ENCODE results near the gene ASB18.

Gene ASB18

DNA sequence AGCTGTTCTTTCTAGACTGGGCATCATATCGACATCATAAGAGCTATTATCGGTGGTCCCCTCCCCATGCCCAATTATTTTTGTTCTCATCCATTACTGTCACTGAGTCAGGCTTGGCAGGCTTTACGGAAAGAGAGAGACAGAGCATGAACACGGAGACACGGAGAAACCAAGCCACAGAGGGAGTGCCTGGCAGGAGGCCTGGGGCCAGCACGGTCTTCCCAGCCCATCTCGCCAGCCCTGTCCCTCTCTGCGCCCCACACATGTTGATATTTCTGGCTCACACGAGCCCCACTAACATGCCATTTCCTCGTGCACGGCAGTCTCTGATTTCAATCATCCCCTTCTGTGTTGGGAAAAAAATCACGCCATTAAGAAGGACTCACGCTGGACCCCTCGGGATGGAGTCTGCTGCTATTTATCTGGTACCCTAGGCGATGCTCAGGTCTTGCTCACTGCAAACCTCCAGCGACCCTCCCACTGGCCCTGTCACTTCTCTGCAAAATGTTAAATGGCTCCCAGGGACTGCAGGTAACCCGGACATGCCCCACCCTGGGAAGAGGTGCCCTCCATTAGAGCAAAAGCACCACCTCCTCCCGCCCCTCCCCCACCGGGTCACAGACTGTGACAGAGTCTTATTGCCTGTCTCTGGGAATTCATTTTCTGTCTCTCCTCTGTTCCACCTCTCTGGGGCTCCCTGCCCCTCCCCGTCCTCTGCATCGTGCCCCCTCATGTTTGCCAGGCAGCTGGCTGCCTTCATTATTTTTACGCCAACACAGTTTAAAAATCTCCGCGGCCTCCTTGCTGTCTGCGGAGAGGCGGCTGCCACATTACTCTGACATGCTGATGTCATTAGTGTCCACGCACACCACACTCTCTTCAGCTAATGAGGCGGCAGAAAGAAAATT, 55.9 kb downstream of the ASB18 start:
- DNase-seq (ENCODE audit: low spot score), result no peak

DNA sequence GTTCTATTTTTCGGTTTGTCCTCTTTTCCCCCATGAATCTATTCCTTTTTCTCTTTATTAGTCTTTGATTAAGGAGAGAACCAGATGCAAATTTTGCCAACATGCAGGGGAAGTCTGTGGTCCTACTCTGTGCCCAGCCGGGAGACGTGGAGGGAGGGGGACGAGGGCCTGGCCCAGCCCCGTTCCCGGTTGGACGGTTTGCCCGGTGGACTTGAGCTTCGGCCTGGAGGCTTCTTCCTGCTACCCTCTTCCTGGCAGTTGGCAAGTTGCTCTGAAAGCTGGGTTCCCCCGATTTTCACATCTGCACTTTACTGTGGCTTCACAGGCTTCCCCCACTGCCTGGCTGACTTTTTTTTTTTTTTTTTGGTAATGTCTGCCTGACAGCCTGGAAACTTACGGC, 56.7 kb downstream of the ASB18 start:
- DNase-seq (ENCODE audit: low spot score), result no peak

DNA sequence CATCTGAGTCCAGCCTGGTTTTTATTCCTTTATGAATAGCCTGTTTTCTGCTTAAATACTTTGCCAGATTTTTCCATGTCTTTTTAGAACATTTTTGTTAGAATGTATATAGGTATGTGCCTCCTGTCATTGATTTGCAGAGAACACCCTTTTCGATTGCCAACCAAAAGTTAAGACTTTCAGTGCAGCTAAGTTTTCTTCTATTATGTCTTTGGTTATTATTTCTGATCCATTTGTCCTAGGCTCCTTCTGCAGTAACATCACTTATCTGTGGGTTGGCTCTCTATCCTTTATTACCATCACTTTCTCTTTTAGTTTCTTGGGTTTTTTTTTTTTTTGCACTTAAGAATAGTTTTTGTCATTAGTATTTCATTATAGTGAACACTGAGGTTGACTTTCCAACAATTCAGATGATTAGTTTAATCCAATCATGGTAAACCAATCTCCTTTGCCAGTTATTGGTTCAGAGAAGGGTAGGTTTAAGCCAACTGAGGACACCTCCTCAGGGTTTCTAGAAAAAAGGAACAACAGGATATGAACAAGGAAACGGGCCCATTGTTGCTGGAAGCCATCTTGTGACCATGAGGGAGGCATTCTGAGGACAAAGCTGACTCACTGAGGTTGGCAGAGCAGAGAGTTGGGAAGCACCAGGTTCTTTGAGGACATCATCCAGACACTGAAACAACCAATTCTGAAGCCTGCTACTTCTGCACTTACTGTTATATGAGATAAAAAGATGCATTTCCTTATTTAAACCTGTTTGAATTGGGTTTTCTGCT, 58.1 kb downstream of the ASB18 start:
- DNase-seq (ENCODE audit: low spot score), result no peak

DNA sequence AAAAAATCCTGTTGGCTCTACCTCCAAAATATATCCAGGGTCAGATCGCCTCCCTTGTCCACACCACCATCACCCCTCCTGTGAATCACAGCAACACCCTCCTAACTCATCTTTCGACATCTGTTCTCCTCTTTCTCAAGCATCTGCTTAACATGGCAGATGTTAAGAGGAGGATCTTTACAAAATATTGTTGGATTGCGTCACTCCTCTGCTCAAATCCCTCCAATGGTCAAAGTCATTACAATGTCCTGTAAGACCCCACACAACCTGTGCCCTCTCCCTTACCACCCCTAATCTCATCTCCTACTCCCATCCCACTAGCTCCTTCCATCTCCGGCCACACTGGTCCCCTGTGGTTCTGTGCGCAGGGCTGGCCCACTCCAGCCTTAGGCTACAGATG, 59.3 kb downstream of the ASB18 start:
- no peak for DNase-seq (ENCODE audit: low spot score)

DNA sequence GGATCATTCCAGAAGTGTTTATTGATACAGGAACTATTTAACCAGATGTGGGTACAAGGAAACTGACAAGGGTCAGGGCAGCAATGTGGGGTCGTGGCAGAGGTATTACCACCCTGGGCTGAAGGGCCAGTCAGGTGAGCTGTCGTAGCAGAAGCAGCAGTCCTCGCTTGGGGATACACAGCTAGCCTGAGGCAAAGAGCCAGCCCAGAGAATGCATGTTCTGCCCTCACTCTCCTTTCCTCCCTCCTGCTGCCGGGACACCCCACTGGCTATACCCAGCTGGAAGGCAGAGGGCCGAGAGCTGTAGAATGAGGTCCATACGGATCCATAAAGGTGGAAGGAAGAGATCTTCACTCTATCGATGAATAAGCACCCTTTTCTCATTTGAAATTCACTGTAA, 63.8 kb downstream of the ASB18 start:
- DNase-seq (ENCODE audit: low spot score), result no peak

DNA sequence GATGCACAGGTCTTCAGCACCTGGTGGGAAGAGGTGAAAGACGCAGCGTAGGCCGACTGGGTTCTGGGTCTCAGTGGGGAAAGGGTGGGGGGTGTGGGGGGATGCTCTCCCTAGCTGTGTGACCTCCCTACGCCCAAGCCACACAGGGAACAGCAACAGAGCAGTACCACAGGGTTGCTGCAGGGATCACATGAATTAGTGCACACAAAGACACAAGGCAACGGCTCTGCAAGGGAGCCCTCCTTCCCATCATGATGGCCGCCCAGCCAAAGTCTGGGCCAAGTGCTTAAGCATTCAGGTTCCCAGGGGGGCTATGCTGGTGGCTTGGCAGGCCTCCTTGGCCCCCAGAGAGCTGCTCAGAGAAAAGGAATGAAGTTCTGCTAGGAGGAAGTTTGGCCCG, 67.8 kb downstream of the ASB18 start:
- DNase-seq (ENCODE audit: low spot score), result no peak

DNA sequence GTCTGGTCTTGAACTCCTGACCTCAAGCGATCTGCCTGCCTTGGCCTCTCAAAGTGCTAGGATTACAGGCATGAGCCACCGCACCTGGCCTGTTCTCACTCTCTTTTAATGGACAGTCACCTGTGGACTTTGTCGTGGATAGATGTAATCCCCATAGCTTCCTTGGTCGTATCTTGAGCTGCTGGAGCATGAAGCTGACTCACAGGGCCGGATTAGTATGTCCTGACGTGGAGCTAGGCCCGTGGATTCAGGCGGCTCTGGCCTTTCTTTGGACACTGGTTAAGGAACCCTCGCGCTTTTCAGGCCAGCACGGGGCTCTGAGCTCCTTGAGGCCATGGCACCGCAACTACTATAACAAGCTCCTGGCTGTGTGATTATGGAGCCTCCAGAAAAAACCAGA, 68.5 kb downstream of the ASB18 start:
- DNase-seq (ENCODE audit: low spot score), result no peak

DNA sequence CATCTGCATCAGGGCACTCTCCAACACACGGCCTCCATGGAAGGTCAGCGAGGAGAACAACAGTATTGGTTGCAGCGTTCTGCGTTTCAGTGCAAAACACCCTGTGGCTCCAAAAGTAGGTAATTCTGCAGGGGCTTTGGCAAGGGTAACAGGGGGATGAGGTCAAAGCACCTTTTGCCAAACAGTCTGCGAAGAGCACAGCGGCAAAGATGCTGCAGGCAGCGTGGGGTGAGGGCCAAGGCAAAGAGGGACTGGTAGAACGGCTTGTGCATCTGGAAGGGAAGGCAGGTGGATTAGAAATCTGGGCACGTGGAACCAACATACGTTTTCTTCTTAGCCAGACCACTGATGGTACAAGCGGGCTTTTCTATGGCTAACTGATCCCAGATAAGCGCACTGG, 69.4 kb downstream of the ASB18 start:
- no peak for DNase-seq (ENCODE audit: low spot score)

DNA sequence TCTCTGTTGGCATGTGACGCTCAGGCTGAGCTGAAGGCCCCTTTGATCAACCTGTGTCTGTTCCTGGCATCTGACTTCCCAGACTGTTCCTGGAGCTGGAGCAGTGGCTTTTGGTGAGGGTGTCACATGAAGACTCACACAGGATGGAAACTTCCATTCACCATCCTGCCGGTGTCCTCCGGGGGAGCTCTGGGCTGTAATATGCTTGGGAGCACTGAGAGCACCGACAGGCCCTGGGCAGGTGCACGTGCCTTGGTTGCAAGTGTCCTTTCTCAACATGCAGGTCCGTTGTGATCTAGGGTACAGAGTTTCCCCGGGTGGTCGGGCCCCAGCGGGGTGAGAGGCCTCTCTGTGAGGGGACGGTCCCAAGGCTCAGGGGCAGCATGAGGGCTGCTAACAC, 71.2 kb downstream of the ASB18 start:
- DNase-seq (ENCODE audit: low spot score), result no peak

DNA sequence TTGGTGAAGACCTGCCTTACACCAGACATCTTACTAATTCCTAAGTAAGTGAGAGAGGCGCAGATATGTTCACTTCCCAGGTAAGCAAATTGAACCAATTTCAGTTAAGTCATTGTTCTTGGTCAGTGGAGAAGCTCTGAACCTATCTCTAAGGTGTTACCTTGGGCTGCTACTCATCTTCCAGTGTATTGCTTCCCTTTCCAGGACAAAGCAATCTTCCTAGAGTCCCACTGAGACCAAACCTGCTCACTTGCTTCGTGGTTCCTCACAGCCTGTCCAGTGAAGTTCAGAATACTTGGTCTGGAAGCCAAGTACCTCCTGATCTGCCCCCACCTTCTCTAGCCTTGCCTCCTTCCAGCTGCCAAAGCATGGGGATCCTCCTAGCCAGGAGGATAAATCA, 73.5 kb downstream of the ASB18 start:
- DNase-seq (ENCODE audit: low spot score), result no peak

DNA sequence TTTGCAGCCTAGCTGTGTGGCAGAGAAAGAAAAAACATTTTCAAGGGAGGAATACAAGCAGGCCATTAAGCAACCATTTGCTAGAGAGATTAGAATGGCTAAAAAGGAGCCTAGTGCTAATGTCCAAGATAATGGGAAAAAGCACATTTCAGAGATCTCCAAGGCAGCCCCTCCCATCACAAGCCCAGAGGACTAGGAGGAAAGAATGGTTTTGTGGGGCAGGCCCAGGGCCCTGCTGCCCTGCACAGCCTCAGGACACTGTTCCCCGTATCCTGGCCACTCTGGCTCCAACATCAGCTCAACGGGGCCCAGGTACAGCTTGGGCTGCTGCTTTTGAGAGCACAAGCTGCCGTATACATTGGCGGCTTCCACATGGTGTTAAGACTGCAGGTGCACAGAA, 79.5 kb downstream of the ASB18 start:
- no peak for DNase-seq (ENCODE audit: low spot score)

DNA sequence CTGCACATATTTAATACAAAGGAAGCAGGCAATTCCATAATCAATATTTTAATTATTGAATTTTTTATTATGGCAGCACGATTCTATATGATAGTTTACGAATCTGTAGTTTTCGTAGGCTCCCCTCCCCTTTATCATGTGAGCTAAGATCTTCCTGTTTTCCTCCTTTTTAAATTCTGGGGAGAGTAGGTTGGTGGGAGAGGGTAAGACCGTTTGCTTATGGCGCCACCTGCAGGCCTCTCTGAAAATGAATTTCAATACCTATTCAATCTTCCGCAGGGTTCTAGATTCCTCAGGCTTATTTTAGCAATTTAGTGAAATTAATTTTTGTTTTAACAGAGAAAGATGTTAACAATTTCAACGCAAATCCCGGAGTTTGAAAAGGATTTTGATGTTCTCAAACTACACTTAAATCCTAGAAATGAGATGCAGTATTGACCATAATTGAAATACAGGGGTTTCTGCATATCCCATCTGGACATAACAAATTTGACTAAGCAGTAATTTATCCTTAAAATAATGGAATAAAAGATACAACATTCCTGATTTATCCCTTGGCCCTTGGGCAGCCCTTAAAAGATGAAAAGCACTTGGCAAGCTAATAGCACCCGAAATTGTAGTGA, 83.3 kb downstream of the ASB18 start:
- DNase-seq (ENCODE audit: low spot score), result peak; percentile 49

DNA sequence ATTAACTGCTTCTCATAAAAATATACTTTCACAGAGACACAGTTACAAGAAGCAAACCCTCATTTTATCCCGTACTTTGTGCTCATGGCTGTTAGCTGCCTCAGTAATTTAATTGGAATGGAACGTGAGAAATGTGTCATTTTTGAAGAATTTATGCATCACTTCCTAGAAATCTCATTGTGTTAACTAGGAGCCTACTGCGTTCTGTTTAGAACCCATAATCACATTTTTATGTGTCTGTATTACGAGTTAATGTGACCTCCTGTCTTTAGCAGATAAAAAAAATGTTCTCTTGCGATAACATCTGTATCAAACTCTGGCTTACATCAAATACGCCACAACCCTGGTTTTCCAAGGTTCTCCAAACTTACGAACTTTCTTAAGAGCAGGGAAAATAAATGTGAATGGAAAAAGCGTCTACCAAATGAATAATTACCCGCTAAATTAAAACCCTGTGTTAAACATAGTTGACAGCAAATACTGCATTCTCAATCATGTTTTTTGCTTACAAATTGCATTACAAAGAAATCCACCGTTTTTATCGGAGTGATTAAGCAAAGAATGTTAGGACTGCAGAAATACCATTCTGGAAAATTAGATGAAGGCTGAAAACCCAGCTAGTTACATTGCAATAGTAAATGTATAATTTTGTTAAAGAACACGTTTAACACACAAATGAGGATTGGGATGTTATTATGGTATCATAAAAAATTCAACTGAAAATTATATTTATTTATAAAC, 84.0 kb downstream of the ASB18 start:
- no peak for DNase-seq (ENCODE audit: low spot score)

DNA sequence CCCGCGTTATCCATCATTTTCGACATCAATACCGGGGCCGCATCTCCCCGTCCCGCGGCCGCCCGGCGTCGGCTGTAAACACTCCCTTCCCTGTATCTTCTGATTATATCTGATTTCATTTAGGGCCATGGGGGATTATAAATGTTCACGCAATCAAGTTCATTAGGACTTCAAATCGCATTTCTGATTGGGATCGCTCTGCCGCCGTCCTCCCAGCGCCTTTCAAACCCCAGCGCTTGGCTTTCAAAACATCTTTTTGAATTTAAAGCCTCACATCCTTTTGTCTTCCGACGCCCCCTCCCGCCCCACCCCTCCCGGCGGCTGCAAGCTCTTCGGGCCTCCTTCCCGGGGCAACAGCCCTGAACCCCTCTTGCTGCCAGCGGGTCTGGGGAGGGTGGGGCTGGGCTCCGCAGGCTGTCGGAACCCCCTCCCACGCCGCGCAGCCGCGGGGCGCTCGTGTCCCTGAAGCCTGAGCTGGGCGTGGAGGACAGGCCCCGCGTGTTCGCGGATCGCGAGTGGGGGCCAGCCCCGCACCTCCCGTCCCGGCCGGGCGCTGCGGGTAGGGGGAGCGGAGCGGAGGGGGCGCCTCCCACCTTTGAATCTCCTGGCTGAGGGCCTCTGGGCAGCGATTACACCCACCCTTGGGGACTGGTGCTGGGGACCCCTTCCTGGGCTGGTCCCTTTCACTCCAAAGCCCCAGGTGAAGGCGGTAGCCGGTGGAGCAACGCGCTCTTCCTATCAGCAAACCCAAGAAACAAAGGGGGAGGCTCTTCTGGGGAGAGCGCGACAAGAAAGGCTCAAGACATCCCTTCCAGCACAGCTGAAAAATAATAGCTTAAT, 84.8 kb downstream of the ASB18 start:
- DNase-seq (ENCODE audit: low spot score), result no peak

DNA sequence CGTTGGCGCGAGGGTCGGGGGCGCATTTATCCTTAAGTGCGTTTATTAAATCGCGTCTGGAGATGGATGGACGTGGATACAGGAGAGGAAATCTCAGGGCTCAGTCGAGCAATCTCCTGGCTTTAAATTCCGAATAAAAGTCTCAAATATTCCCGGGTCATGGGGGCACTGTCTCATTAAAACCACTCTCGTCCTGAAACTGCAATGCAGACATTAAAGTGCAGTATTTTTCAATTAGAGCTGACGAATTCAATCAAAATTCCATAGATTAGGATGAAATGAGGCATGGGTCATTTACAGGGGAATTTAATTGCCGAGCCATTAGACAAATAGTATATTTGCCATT, 85.3 kb downstream of the ASB18 start:
- DNase-seq (ENCODE audit: low spot score), result no peak

DNA sequence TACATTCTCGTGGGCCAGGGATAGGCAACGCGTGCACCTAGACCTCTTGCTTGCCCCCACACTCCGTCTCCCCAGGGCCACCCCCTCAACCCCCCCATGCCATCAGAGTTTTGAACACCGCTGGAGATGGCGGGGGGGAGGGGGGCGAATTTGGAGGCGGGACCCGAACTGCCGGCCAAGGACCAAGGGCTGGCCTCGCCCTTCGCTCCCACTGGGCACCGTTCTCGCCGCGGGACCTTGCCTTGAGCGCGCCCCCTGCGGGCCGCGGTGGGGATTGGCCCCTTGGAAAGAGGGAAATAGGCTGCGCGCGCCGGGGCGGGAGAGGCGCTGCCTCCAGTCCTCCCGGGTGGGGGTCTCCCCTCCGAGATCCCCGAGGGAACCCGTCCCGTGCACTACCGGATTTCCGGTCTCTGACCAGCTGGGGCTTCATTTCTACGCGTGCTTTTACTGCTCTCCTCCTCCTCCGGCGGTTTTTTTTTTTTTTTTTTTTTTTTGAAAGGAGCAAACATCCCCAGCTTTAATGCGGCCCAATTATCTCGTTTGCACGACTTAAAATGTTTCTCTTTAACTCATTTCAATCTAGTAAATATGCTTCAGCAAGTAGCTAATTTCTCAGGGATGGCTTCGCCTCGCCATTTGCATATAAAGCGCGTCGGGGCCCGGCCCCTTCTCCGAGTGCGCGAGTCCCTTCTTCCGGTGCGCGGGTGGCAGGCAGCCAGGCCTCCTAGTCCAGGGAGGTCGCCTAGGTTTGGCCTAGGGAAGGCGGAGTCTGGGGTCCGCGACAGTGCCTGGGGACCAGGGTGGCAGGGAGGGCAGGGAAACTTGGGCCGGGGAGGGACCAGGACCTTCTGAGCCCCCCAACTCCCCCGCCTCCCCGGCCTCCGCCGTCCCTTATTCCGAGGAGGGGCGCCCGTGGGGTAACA, 86.0 kb downstream of the ASB18 start:
- DNase-seq (ENCODE audit: low spot score), result no peak

DNA sequence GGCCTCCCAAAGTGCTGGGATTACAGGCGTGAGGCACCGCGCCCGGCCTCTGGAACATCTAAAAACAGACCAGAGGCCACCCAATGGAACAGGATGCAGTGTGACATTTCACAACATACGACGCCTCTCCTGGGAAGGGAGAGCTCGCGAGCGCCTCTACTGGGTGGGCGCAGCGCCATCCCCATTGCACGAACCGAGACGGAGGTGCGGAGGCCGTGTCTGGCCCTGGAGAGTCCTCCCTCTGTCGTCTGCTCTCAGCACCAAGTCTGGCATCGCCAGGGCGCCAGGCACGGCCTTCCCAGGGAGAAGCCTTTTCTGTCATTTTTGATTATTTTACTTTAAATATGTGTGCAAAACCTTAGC, 86.6 kb downstream of the ASB18 start:
- DNase-seq (ENCODE audit: low spot score), result no peak

DNA sequence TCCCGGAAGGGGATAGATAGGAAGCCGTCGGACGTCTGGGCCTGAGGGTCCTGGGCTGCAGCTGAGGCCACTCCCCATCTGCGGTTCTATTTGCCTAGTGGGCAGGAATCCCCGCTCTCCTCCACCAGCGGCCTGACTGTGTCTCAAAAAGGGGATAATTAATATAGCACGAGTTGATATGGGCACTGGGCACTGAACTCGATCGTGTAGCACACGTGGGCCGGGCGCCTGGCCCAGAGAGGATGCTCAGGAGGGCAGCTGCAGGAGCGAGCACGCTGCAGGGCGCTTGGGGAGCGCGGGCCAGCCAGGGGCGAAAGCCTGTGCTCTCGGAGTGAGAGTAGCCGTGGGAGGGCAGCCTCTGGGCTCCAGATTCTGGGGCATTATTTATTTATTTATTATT, 87.3 kb downstream of the ASB18 start:
- DNase-seq (ENCODE audit: low spot score), result no peak

DNA sequence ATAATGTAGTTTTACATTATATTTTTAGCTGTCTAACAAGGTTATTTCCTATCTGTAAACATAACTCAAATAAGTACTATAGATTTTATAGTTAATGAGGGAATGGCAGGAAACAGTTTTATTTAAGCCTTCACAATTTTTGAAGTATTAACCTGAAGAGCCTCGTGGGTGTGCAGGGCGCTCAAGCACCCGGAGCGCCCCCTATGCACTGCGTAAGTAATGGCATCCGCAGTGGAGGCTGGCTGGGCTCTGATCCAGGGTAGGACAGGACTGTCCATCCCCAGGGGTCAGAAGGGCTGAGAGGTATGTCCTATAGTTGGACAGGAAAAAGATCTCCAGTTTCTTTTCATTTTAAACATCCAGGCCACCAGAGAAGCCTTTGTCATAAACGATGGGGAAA, 87.8 kb downstream of the ASB18 start:
- DNase-seq (ENCODE audit: low spot score), result peak; percentile 30

DNA sequence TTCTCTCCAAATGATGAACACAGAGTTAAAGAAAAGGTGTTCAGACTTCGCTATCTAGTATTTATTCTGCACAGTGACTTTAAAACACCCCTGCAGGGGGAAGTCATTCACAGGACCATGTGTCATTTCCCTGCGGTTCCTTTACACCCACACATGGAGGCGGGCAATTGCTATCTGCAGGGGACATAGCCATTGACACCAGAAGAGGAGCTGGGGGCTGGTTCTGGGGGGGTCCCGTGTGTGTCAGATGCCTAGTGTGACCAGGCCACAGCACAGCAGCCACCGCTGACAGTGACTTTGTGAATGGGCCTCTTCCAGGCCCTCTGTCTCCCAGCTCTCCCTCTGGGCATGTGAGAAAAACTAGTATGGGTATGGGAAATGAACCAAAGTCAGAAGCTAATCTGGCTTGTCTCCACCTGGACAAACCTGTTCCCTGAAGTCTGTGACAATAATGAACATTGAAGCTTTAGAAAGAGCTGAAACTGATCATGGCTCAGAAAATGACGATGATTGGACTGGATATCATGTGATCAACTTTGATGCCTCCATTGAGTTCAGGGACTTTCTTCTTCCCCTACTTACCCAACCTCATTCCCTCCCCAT, 88.6 kb downstream of the ASB18 start:
- no peak for DNase-seq (ENCODE audit: low spot score)
